NCI-H1694 treated with DMSO at 0.1 percent for 48 hours (cell line): ENCODE measurements around the gene CPXM2.

ENCODE experiments used
- DNase-seq: peaks from one replicate; lab custom pipeline; 2025; lab: John Stamatoyannopoulos, UW

CPXM2 gene

GRCh38 chr10:123771877-123772644 lies 119.5 kb downstream of the CPXM2 start:
- no peak for DNase-seq

- DNase-seq, result no peak
These were observed 122.0 kb downstream of the CPXM2 start for GRCh38 chr10:123769647-123770046.

- no peak for DNase-seq
These were observed 124.8 kb downstream of the CPXM2 start for GRCh38 chr10:123766761-123767160.

GRCh38 chr10:123766012-123766411 lies 125.6 kb downstream of the CPXM2 start:
- no peak for DNase-seq

GRCh38 chr10:123761666-123762230 lies 129.9 kb downstream of the CPXM2 start:
- no peak for DNase-seq

GRCh38 chr10:123761038-123761428 lies 130.6 kb downstream of the CPXM2 start:
- no peak for DNase-seq

- DNase-seq, result no peak
These were observed 131.1 kb downstream of the CPXM2 start for GRCh38 chr10:123760356-123761037.

- no peak for DNase-seq
These were observed 132.0 kb downstream of the CPXM2 start for GRCh38 chr10:123759501-123760031.

GRCh38 chr10:123759041-123759440 lies 132.6 kb downstream of the CPXM2 start:
- DNase-seq, result no peak

- no peak for DNase-seq
These were observed 133.8 kb downstream of the CPXM2 start for GRCh38 chr10:123757853-123758252.

- no peak for DNase-seq
These were observed 136.5 kb downstream of the CPXM2 start for GRCh38 chr10:123755061-123755460.

- no peak for DNase-seq
These were observed 137.5 kb downstream of the CPXM2 start for GRCh38 chr10:123754123-123754522.

- no peak for DNase-seq
These were observed 140.1 kb downstream of the CPXM2 start for GRCh38 chr10:123751342-123752134.

- DNase-seq, result no peak
These were observed 140.7 kb downstream of the CPXM2 start for GRCh38 chr10:123750901-123751300.

GRCh38 chr10:123748711-123749110 lies 142.9 kb downstream of the CPXM2 start:
- no peak for DNase-seq

GRCh38 chr10:123747426-123747825 lies 144.2 kb downstream of the CPXM2 start:
- no peak for DNase-seq

GRCh38 chr10:123746942-123747341 lies 144.7 kb downstream of the CPXM2 start:
- no peak for DNase-seq

GRCh38 chr10:123746520-123746919 lies 145.1 kb downstream of the CPXM2 start:
- no peak for DNase-seq

GRCh38 chr10:123746061-123746460 lies 145.5 kb downstream of the CPXM2 start:
- no peak for DNase-seq

GRCh38 chr10:123744224-123744536 lies 147.4 kb downstream of the CPXM2 start:
- DNase-seq, result no peak

- DNase-seq, result no peak
These were observed 148.0 kb downstream of the CPXM2 start for GRCh38 chr10:123743441-123744223.
